Measurements from ENCODE around the gene CAD.
"Not testable (repeated sequence)": the region's sequence is repeated elsewhere in the genome, so short reads cannot be mapped to it uniquely, and the experiment has no call there.

Gene CAD

GRCh38 chr2:27185331-27186026 is 31.7 kb upstream of the CAD start:
- Histone ChIP-seq H3K27ac (peak overlapping the region; percentile 39), H3K36me3 (no peaks in the 10 kb centered on the region), H3K27me3 (ENCODE audit: insufficient read depth, low read depth, severe bottlenecking) (no peaks in the 10 kb centered on the region), H3K4me3 (ENCODE audit: low read depth, low read length) (no peak overlapping the region), H3K9me3 (ENCODE audit: severe bottlenecking) (no peaks in the 10 kb centered on the region)
- peak; percentile 56 for DNase-seq
- TF ChIP-seq CTCF (IDR thresholded peaks at IDR 0.05; ENCODE audit: low read depth, low read length) = no peak

GRCh38 chr2:27186613-27187345 is 30.4 kb upstream of the CAD start:
- Histone ChIP-seq H3K36me3 (no peaks in the 10 kb centered on the region), H3K4me3 (ENCODE audit: low read depth, low read length) (no peak overlapping the region), H3K27ac (no peak overlapping the region), H3K27me3 (ENCODE audit: insufficient read depth, low read depth, severe bottlenecking) (no peaks in the 10 kb centered on the region), H3K9me3 (ENCODE audit: severe bottlenecking) (no peaks in the 10 kb centered on the region)
- no peak for TF ChIP-seq CTCF (IDR thresholded peaks at IDR 0.05; ENCODE audit: low read depth, low read length)
- no peak for DNase-seq

- Histone ChIP-seq H3K27ac (no peak overlapping the region), H3K9me3 (ENCODE audit: severe bottlenecking) (no peaks in the 10 kb centered on the region), H3K4me3 (ENCODE audit: low read depth, low read length) (no peak overlapping the region), H3K36me3 (no peaks in the 10 kb centered on the region), H3K27me3 (ENCODE audit: insufficient read depth, low read depth, severe bottlenecking) (no peaks in the 10 kb centered on the region)
- no peak for TF ChIP-seq CTCF (IDR thresholded peaks at IDR 0.05; ENCODE audit: low read depth, low read length)
- DNase-seq = no peak
These were observed 27.2 kb upstream of the CAD start for GRCh38 chr2:27189989-27190388.

GRCh38 chr2:27191070-27191829 is 25.9 kb upstream of the CAD start:
- Histone ChIP-seq H3K4me3 (ENCODE audit: low read depth, low read length) (no peak overlapping the region), H3K9me3 (ENCODE audit: severe bottlenecking) (no peaks in the 10 kb centered on the region), H3K27me3 (ENCODE audit: insufficient read depth, low read depth, severe bottlenecking) (no peaks in the 10 kb centered on the region), H3K36me3 (no peaks in the 10 kb centered on the region), H3K27ac (no peak overlapping the region)
- peak; percentile 80 for DNase-seq
- peak; percentile 81 for TF ChIP-seq CTCF (IDR thresholded peaks at IDR 0.05; ENCODE audit: low read depth, low read length)

- Histone ChIP-seq H3K27ac (no peak overlapping the region), H3K27me3 (ENCODE audit: insufficient read depth, low read depth, severe bottlenecking) (no peaks in the 10 kb centered on the region), H3K4me3 (ENCODE audit: low read depth, low read length) (no peak overlapping the region), H3K9me3 (ENCODE audit: severe bottlenecking) (no peaks in the 10 kb centered on the region), H3K36me3 (peaks cover 2% of the 10 kb centered on the region)
- no peak for DNase-seq
- TF ChIP-seq CTCF (IDR thresholded peaks at IDR 0.05; ENCODE audit: low read depth, low read length) = no peak
These were observed 22.4 kb upstream of the CAD start for GRCh38 chr2:27194538-27195354.

- not testable (repeated sequence) for DNase-seq; H3K27ac ChIP-seq; H3K27me3 ChIP-seq (ENCODE audit: insufficient read depth, low read depth, severe bottlenecking); H3K9me3 ChIP-seq (ENCODE audit: severe bottlenecking); H3K4me3 ChIP-seq (ENCODE audit: low read depth, low read length)
- peaks cover 11% of the 10 kb centered on the region for H3K36me3 ChIP-seq
These were observed 21.4 kb upstream of the CAD start for GRCh38 chr2:27195799-27196198.

- not testable (repeated sequence) for DNase-seq; H3K4me3 ChIP-seq (ENCODE audit: low read depth, low read length); H3K27me3 ChIP-seq (ENCODE audit: insufficient read depth, low read depth, severe bottlenecking); H3K9me3 ChIP-seq (ENCODE audit: severe bottlenecking); H3K27ac ChIP-seq
- peaks cover 28% of the 10 kb centered on the region for H3K36me3 ChIP-seq
These were observed 19.1 kb upstream of the CAD start for GRCh38 chr2:27198068-27198467.

All from WERI-Rb-1 (cell line).